Epithelial cell of esophagus (primary cell): ENCODE measurements around the gene ANKIB1.

Source experiments
- DNase-seq: peaks from one replicate; pipeline ENCODE4 v3.0.0; 2010; ENCODE audit warnings: low read depth
- H3K4me3 ChIP-seq: 2 replicates; pipeline ENCODE4 v1.5.1; 2011; ENCODE audit warnings: mild to moderate bottlenecking, low read length, control low read depth
- TF ChIP-seq, protein P1 (sequence below): IDR thresholded peaks from 2 replicates; pipeline ENCODE4 v1.5.1; 2011; ENCODE audit warnings: low read depth, mild to moderate bottlenecking, low read length, control low read depth, inconsistent platforms; ENCODE audit not compliant: insufficient read depth; ENCODE audit errors: missing control alignments

The ANKIB1 gene

GRCh38 chr7:92228742-92229141 is 17.0 kb upstream of the ANKIB1 start:
- TF ChIP-seq, protein P1, sequence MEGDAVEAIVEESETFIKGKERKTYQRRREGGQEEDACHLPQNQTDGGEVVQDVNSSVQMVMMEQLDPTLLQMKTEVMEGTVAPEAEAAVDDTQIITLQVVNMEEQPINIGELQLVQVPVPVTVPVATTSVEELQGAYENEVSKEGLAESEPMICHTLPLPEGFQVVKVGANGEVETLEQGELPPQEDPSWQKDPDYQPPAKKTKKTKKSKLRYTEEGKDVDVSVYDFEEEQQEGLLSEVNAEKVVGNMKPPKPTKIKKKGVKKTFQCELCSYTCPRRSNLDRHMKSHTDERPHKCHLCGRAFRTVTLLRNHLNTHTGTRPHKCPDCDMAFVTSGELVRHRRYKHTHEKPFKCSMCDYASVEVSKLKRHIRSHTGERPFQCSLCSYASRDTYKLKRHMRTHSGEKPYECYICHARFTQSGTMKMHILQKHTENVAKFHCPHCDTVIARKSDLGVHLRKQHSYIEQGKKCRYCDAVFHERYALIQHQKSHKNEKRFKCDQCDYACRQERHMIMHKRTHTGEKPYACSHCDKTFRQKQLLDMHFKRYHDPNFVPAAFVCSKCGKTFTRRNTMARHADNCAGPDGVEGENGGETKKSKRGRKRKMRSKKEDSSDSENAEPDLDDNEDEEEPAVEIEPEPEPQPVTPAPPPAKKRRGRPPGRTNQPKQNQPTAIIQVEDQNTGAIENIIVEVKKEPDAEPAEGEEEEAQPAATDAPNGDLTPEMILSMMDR = no peak
- no peak overlapping the region for H3K4me3 ChIP-seq
- DNase-seq = no peak

DNA sequence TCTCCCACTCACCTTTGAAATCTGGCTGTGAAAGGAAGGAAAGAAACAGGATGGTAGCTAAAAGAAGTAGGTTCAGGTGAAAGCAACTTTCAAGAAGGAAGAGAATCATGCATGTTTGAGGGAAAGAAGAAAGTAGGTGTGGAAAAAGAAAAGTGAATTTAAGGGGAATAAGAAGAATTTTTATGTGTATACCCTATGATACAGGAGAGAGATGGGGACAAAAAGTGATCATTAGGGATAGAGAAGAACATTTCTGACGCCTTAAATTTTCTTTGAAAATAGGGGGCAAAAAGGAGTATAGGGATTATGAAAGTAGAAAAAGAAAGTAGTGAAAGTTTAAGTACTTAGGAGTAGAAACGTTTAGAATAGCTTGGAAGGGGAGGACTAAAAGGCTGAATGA is 15.2 kb upstream of the ANKIB1 start:
- TF ChIP-seq, protein P1 = no peak
- H3K4me3 ChIP-seq = no peak overlapping the region
- DNase-seq = no peak

DNA sequence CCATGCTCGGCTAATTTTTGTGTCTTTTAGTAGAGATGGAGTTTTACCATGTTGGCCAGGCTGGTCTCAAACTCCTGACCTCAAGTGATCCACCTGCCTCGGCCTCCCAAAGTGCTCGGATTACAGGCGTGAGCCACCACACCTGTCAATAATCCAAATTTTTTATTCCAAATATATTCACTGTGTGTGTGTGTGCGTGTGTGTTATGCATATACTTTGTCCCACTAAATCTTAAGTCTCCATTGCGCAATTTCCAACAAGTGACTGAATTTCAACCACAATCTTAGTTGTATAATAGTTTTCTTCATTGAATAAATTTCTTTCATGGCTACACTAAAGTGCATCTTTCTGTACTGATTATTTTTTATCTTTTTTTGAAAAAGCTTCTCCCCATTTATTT is 2.8 kb upstream of the ANKIB1 start:
- no peak overlapping the region for H3K4me3 ChIP-seq
- TF ChIP-seq, protein P1 = no peak
- no peak for DNase-seq

DNA sequence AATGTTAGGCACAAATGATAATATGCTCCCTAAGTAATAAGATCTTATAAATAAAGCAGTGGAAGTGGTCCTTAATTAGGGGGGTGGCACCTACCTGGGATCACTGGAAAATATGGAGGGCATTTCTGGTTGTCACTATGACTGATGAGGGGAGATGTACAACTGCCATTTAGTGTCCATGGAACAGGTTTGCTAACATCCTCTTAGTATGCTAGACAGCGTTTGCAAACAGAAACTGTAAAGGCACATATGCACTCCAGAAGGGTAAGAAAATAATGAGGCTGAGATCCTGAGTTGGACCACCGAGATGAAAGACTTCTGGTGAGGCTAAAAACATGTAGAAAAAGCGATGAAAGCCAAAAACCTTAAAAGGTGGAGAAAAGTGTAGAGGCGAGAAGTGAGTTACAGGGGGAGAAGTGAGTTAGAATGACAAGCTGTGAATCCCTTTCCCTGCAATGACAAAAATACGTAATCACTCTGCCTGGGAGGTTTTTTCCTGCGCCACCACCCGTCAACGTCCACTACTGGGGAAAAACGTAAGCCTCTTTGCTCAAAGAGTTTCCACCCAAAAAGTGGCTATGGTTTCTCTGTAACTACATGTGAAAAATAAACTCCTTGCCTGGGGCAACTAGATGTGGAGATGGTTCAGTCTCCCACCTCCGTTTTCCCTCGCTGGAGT is 827 bp upstream of the ANKIB1 start:
- TF ChIP-seq, protein P1 = no peak
- peak overlapping the region; percentile 80 for H3K4me3 ChIP-seq
- no peak for DNase-seq

DNA sequence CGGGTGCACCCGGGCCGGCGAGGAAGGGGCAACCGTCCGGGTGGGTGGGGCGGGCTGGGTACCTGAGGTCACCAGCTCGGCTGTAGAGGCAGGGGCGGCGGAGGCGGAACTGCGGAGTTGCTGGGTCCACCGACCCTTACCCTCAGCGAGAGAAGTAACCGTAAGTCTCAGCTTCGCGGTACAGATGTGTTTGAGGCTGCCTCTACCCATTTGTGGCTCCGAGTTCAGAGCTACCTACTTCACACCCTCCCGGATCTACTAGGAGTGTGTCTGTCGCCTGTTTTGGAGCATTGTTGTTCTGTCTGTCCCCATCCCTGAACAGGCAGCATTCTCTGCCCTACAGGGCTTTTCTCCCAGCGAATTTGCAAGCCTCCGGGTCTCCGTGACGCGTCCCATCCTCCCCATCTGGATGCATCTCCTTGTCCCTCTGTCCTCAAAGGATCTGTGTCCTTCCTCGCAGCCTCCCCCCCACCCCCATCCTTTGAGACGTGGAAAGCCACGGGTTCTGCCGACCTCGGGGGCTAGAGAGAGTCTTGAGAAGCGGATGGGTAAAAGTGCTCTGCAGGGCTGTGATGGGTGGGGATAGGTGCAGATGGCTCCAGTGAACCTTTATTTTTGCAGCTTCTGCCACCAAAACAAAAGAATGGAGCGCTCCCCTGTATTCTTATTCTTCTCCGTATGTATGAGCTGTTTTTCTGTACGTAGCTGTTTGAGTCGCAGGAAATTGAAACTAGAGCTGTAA is 757 bp downstream of the ANKIB1 start:
- peak overlapping the region; percentile 80 for H3K4me3 ChIP-seq
- TF ChIP-seq, protein P1 = no peak
- peak; percentile 24 for DNase-seq

- TF ChIP-seq, protein P1 = no peak
- no peak overlapping the region for H3K4me3 ChIP-seq
- no peak for DNase-seq
These were observed 4.8 kb downstream of the ANKIB1 start for GRCh38 chr7:92250603-92251002.
